Gastroesophageal sphincter (tissue), 3 donors: ENCODE results near the gene L2HGDH.

Experiments used
- CTCF ChIP-seq, 4 experiments: fragments of 200-600 bp in 2 of 4; fragments of 450-650 bp in 2 of 4; sonication (generic) in 1 of 4; IDR thresholded peaks; one replicate each; pipeline ENCODE4 v1.5.1; 2017 to 2019; ENCODE audit warnings: antibody characterized with exemption in 4 of 4, mild to moderate bottlenecking in 2 of 4, moderate library complexity in 2 of 4
- POLR2A ChIP-seq, 2 donors: fragments of 450-650 bp; IDR thresholded peaks; one replicate each; pipeline ENCODE4 v1.6.1; 2017; ENCODE audit warnings: antibody characterized with exemption in 2 of 2, mild to moderate bottlenecking in 2 of 2, moderate library complexity in 1 of 2
- POLR2AphosphoS5 ChIP-seq: sonication (generic); formaldehyde crosslinking; IDR thresholded peaks from one replicate; pipeline ENCODE4 v1.6.1; 2017; ENCODE audit warnings: antibody characterized with exemption

- no peak for TF ChIP-seq CTCF (IDR thresholded peaks at IDR 0.05)
- no peak for TF ChIP-seq POLR2A (IDR thresholded peaks at IDR 0.05)
- TF ChIP-seq POLR2AphosphoS5: no peak
Observed at GRCh38 chr14:50230401-50230700, 81.7 kb downstream of the L2HGDH start.
